Chondrocyte (in vitro differentiated cells): ENCODE data around the gene LMF1. TPM values are rescaled to one million over a fixed set of nuclear protein-coding genes. Genes with fewer than 3 reads are reported as not detected.

Experiments
- DNase-seq: peaks from one replicate; pipeline ENCODE4 v3.0.0; 2021; ENCODE audit warnings: mixed read lengths, low spot score
- H3K27ac Mint-ChIP-seq: one replicate; pipeline ENCODE4 v1.8.0; 2021; ENCODE audit warnings: mild to moderate bottlenecking, moderate library complexity, mixed read lengths; ENCODE audit not compliant: unreplicated experiment
- H3K27me3 Mint-ChIP-seq: 2 replicates; pipeline ENCODE4 v1.8.0; 2021; ENCODE audit warnings: low read depth, mixed read lengths
- H3K36me3 Mint-ChIP-seq: 2 replicates; pipeline ENCODE4 v1.8.0; 2021; ENCODE audit warnings: low read depth, mixed read lengths
- H3K4me1 Mint-ChIP-seq: 2 replicates; pipeline ENCODE4 v1.8.0; 2021; ENCODE audit warnings: low read depth, mild to moderate bottlenecking, mixed read lengths
- H3K4me3 Mint-ChIP-seq: one replicate; pipeline ENCODE4 v1.8.0; 2021; ENCODE audit warnings: mild to moderate bottlenecking, moderate library complexity, mixed read lengths; ENCODE audit not compliant: unreplicated experiment
- H3K9me3 Mint-ChIP-seq: 2 replicates; pipeline ENCODE4 v1.8.0; 2021; ENCODE audit warnings: low read depth, mixed read lengths
- total RNA-seq: library from RNA; stranded (reverse); gene quantifications from 3 replicates; pipeline ENCODE4 v1.2.1, GENCODE V29; 2021
- TF ChIP-seq, protein P1 (sequence below): fragments of 200-600 bp; sonication (generic); IDR thresholded peaks from 2 replicates; pipeline ENCODE4 v1.5.0; 2021; ENCODE audit warnings: antibody characterized with exemption, mild to moderate bottlenecking, moderate library complexity

The LMF1 gene
- total RNA-seq, 1 donor from 2014 or later: 21.6 TPM

DNA sequence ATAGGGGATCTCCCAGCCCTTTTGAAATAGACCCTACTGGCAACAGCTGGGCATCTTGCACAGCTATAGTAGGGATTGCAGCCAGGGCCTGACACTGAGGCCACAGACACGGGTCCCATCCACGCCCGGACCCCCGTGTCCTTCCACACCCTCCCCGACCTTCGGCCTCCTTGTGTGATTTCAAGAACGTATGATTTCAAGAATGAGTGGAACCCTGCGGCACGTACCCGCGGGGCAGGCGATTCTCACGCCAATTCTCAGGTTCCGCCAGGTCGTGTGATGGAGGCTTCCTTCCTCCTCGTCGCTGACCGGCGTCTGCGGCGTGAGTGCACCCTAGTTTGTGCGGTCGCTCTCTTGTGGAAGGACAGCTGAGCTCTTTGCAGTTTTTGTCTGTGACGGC is 114.0 kb downstream of the LMF1 start:
- Mint-ChIP-seq H3K4me1 (no peaks in the 10 kb centered on the region), H3K36me3 (peaks cover 4% of the 10 kb centered on the region), H3K4me3 (no peak overlapping the region), H3K27ac (no peak overlapping the region), H3K27me3 (no peaks in the 10 kb centered on the region), H3K9me3 (no peaks in the 10 kb centered on the region)
- DNase-seq: no peak
- TF ChIP-seq, protein P1, sequence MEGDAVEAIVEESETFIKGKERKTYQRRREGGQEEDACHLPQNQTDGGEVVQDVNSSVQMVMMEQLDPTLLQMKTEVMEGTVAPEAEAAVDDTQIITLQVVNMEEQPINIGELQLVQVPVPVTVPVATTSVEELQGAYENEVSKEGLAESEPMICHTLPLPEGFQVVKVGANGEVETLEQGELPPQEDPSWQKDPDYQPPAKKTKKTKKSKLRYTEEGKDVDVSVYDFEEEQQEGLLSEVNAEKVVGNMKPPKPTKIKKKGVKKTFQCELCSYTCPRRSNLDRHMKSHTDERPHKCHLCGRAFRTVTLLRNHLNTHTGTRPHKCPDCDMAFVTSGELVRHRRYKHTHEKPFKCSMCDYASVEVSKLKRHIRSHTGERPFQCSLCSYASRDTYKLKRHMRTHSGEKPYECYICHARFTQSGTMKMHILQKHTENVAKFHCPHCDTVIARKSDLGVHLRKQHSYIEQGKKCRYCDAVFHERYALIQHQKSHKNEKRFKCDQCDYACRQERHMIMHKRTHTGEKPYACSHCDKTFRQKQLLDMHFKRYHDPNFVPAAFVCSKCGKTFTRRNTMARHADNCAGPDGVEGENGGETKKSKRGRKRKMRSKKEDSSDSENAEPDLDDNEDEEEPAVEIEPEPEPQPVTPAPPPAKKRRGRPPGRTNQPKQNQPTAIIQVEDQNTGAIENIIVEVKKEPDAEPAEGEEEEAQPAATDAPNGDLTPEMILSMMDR: no peak

DNA sequence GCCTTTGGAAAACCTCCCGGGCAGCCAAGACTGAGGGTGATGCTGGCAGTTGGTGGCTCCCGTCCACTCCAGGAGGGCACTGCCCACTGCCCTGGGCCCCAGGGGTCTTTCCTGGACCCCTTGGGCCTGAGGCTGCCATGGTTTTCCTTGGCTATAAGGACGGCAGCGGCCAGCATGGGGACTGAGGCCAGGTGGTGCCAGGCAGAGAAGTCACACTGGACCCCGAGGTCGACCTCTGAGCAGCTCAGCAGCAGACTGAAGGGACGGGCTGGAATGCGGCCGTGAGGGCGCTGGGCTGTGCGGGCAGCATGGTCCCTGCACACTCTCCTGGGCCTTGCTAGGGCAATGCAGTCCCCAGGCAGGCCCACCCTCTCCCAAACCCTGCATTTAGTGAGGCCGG is 114.7 kb downstream of the LMF1 start:
- no peaks in the 10 kb centered on the region for H3K27me3 Mint-ChIP-seq
- DNase-seq: no peak
- no peak overlapping the region for H3K4me3 Mint-ChIP-seq
- no peak overlapping the region for H3K27ac Mint-ChIP-seq
- peaks cover 2% of the 10 kb centered on the region for H3K36me3 Mint-ChIP-seq
- no peaks in the 10 kb centered on the region for H3K4me1 Mint-ChIP-seq
- TF ChIP-seq, protein P1: no peak
- H3K9me3 Mint-ChIP-seq: no peaks in the 10 kb centered on the region

DNA sequence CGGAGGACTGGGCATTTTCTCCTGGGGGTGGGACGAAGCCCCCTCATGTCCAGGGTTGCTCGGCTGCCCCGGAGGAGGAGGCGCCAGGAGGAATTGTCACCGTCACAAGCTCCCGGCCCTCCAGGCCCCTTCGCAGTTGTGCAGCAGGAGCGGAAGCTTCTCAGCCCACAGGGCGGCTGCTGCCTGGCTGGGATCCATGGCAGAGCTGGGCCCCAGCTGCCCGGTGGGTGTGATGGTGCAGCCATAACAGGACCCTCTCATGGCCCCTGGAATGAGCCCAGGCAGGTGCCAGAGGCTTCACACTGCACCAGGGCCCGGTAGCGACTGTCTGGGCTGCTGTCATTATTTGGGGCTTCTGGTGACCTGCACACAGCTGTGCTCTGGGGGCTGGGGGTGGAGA is 115.3 kb downstream of the LMF1 start:
- Mint-ChIP-seq H3K36me3 (peaks cover 4% of the 10 kb centered on the region), H3K4me3 (no peak overlapping the region), H3K27me3 (no peaks in the 10 kb centered on the region), H3K4me1 (no peaks in the 10 kb centered on the region), H3K9me3 (peaks cover 5% of the 10 kb centered on the region), H3K27ac (no peak overlapping the region)
- no peak for DNase-seq
- TF ChIP-seq, protein P1: no peak

DNA sequence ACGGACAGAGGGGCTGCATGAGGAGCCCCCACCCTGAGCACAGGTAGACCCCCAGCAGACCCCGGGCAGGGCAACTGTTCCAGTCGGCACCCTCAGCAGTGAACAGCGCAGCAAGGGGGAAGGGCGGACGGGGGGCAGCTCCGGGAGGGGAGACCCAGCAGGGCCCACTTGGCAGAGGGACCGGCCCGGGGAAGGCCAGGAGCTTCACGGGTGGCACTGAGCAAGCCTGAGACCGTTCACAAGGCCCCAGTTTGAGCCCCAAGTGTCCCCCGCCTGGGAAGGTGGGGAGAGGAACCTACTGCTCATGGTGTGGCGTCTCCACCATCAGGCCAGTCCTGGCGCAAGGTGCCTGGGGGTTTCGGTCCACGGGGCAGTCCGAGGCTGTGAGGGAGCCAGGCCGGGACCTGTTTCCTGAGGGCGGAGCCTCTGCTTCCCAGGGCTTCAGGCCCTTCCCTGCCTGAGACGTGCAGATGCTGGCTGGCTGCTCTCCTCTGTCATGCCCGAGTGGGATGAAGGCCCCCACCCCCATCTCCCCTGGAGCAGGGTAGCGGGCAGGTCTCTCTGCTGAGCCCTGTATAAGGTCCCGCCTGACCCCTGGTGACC is 115.9 kb downstream of the LMF1 start:
- Mint-ChIP-seq H3K27me3 (no peaks in the 10 kb centered on the region), H3K36me3 (peaks cover 10% of the 10 kb centered on the region), H3K4me3 (no peak overlapping the region), H3K27ac (no peak overlapping the region), H3K9me3 (peaks cover 11% of the 10 kb centered on the region), H3K4me1 (no peaks in the 10 kb centered on the region)
- TF ChIP-seq, protein P1: no peak
- no peak for DNase-seq

DNA sequence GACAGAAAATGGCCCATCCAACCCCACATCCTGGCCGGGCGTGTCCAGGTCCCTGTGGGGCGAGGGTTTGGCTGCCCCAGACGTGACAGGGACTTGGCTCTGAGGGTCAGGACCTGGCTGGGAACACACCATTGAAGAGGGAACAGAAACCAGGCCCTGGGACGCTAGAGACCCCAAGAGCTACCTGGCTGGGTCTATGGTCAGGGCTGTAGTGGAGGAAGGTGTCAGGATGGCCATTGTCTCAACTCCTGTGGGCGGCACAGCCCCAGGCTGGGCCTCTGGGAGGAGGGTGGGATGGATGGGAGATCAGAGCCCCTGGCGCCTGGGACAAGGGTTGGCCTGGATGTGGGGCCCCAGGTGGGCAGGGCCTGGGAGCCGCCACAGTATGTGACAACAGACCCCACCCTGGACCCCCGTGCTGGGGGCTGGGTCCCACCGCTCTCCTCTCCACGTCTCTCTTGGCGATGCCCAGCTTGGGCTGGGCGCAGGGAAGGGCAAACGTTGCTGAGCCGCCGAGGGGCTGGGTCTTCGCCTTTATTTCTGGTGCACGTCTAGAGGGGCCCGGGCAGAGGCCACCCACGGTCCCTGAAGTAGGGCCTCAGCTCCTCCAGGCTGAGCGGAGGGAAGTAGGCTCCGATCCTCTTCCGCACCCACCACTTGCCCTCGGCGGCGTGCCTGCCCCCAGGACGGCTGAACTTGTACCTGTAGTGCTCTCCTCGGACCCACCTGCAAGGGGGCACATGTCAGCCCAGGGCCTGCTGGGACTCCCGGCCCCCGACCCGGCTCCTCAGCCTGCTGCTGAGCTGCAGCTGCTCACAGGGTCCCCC is 116.6 kb downstream of the LMF1 start:
- H3K36me3 Mint-ChIP-seq: peaks cover 9% of the 10 kb centered on the region
- H3K4me1 Mint-ChIP-seq: no peaks in the 10 kb centered on the region
- H3K27ac Mint-ChIP-seq: no peak overlapping the region
- TF ChIP-seq, protein P1: no peak
- H3K9me3 Mint-ChIP-seq: peaks cover 13% of the 10 kb centered on the region
- no peak for DNase-seq
- no peak overlapping the region for H3K4me3 Mint-ChIP-seq
- H3K27me3 Mint-ChIP-seq: no peaks in the 10 kb centered on the region
